HUES48 (cell line): Measurements from ENCODE around the gene PAPOLB.

Experiments used
- H3K27ac ChIP-seq: one replicate; pipeline ENCODE4 v1.7.0; 2013; ENCODE audit warnings: low read depth, low read length, inconsistent platforms
- H3K27me3 ChIP-seq: 2 replicates; pipeline ENCODE4 v1.6.1; 2013; ENCODE audit warnings: mild to moderate bottlenecking, low read length; ENCODE audit not compliant: control insufficient read depth, insufficient read depth
- H3K36me3 ChIP-seq: 2 replicates; pipeline ENCODE4 v1.6.1; 2013; ENCODE audit warnings: low read length; ENCODE audit not compliant: control insufficient read depth, insufficient read depth
- H3K4me1 ChIP-seq: 2 replicates; pipeline ENCODE4 v1.6.1; 2013; ENCODE audit warnings: mild to moderate bottlenecking, low read length; ENCODE audit not compliant: control insufficient read depth, insufficient read depth
- H3K4me3 ChIP-seq: 2 replicates; pipeline ENCODE4 v1.5.1; 2013; ENCODE audit warnings: mild to moderate bottlenecking, low read depth, low read length
- H3K9ac ChIP-seq: 2 replicates; pipeline ENCODE4 v1.6.1; 2013; ENCODE audit warnings: mild to moderate bottlenecking, low read depth, low read length, moderate library complexity
- H3K9me3 ChIP-seq: 2 replicates; pipeline ENCODE4 v1.6.1; 2013; ENCODE audit warnings: low read length; ENCODE audit not compliant: control insufficient read depth, insufficient read depth

The PAPOLB gene

GRCh38 chr7:4809091-4809591 is 52.7 kb downstream of the PAPOLB start:
- Histone ChIP-seq H3K4me1 (no peaks in the 10 kb centered on the region), H3K27ac (no peak overlapping the region), H3K9ac (no peak overlapping the region), H3K27me3 (no peaks in the 10 kb centered on the region), H3K36me3 (no peaks in the 10 kb centered on the region), H3K4me3 (no peak overlapping the region), H3K9me3 (no peaks in the 10 kb centered on the region)

GRCh38 chr7:4808565-4808964 is 53.3 kb downstream of the PAPOLB start:
- Histone ChIP-seq H3K27ac (no peak overlapping the region), H3K27me3 (no peaks in the 10 kb centered on the region), H3K4me1 (no peaks in the 10 kb centered on the region), H3K36me3 (no peaks in the 10 kb centered on the region), H3K9me3 (no peaks in the 10 kb centered on the region), H3K9ac (no peak overlapping the region), H3K4me3 (no peak overlapping the region)

DNA sequence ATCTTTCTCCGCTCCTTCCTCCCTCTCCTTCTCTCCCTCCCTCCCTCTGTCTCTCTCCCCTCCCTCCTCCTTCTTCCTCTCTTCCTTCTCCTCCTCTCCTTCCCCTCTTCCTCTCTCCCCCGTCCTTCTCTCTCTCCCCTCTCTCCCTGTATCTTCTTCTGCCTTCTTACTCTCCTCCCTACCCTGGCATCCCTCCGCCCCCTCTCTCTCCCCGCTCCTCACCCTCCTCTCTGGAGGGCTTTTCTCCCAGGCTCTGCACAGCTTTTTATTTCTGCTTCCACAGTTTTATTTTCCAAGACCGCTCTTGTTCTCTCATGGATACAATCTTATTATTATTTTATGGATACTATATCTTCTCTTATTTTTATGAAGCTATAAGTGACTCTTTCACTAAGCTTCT is 53.8 kb downstream of the PAPOLB start:
- H3K36me3 ChIP-seq: no peaks in the 10 kb centered on the region
- no peaks in the 10 kb centered on the region for H3K4me1 ChIP-seq
- no peaks in the 10 kb centered on the region for H3K27me3 ChIP-seq
- H3K9me3 ChIP-seq: no peaks in the 10 kb centered on the region
- no peak overlapping the region for H3K9ac ChIP-seq
- H3K4me3 ChIP-seq: no peak overlapping the region
- no peak overlapping the region for H3K27ac ChIP-seq
